ENCODE measurements around the gene PDZD2. TPM values are rescaled to one million over a fixed set of nuclear protein-coding genes. Genes with fewer than 3 reads are reported as not detected.
"Not testable (repeated sequence)": the region's sequence is repeated elsewhere in the genome, so short reads cannot be mapped to it uniquely, and the experiment has no call there.

PDZD2 gene
- total RNA-seq, 2 experiments from 2014 or later = 0.42 TPM; not detected in 1

GRCh38 chr5:31726952-31727351 is 88.0 kb downstream of the PDZD2 start:
- Mint-ChIP-seq H3K36me3 (no peaks in the 10 kb centered on the region), H3K4me1 (no peaks in the 10 kb centered on the region), H3K27me3 (peaks cover 2% of the 10 kb centered on the region), H3K4me3 (no peak overlapping the region), H3K27ac (no peak overlapping the region), H3K9me3 (no peaks in the 10 kb centered on the region)
- DNase-seq = no peak

- Mint-ChIP-seq H3K36me3 (no peaks in the 10 kb centered on the region), H3K9me3 (no peaks in the 10 kb centered on the region), H3K4me3 (no peak overlapping the region), H3K27ac (no peak overlapping the region), H3K27me3 (peaks cover 2% of the 10 kb centered on the region), H3K4me1 (no peaks in the 10 kb centered on the region)
- no peak for DNase-seq
Measured at GRCh38 chr5:31728039-31728438, 89.1 kb downstream of the PDZD2 start.

- H3K27ac Mint-ChIP-seq, DNase-seq, H3K4me1 Mint-ChIP-seq, H3K36me3 Mint-ChIP-seq, H3K9me3 Mint-ChIP-seq, H3K27me3 Mint-ChIP-seq, H3K4me3 Mint-ChIP-seq: not testable (repeated sequence)
Measured at GRCh38 chr5:31728806-31729205, 89.9 kb downstream of the PDZD2 start.

- no peak for DNase-seq
- Mint-ChIP-seq H3K9me3 (no peaks in the 10 kb centered on the region), H3K4me1 (no peaks in the 10 kb centered on the region), H3K36me3 (no peaks in the 10 kb centered on the region), H3K27ac (no peak overlapping the region), H3K27me3 (peaks cover 6% of the 10 kb centered on the region), H3K4me3 (no peak overlapping the region)
Measured at GRCh38 chr5:31730139-31730538, 91.2 kb downstream of the PDZD2 start.

GRCh38 chr5:31731016-31731415 is 92.1 kb downstream of the PDZD2 start:
- no peak for DNase-seq
- Mint-ChIP-seq H3K36me3 (no peaks in the 10 kb centered on the region), H3K27me3 (peaks cover 6% of the 10 kb centered on the region), H3K4me3 (no peak overlapping the region), H3K4me1 (no peaks in the 10 kb centered on the region), H3K27ac (no peak overlapping the region), H3K9me3 (no peaks in the 10 kb centered on the region)

- H3K27me3 Mint-ChIP-seq = peaks cover 6% of the 10 kb centered on the region
- H3K4me3 Mint-ChIP-seq = no peak overlapping the region
- no peaks in the 10 kb centered on the region for H3K9me3 Mint-ChIP-seq
- no peak for DNase-seq
- H3K4me1 Mint-ChIP-seq = no peaks in the 10 kb centered on the region
- H3K27ac Mint-ChIP-seq = no peak overlapping the region
- H3K36me3 Mint-ChIP-seq = no peaks in the 10 kb centered on the region
Measured at GRCh38 chr5:31731710-31732301, 92.9 kb downstream of the PDZD2 start.

GRCh38 chr5:31732821-31733220 is 93.9 kb downstream of the PDZD2 start:
- H3K9me3 Mint-ChIP-seq, H3K4me1 Mint-ChIP-seq, H3K4me3 Mint-ChIP-seq, H3K36me3 Mint-ChIP-seq, H3K27me3 Mint-ChIP-seq, DNase-seq, H3K27ac Mint-ChIP-seq: not testable (repeated sequence)

- Mint-ChIP-seq H3K36me3 (no peaks in the 10 kb centered on the region), H3K27ac (no peak overlapping the region), H3K9me3 (no peaks in the 10 kb centered on the region), H3K4me1 (no peaks in the 10 kb centered on the region), H3K27me3 (peaks cover 9% of the 10 kb centered on the region), H3K4me3 (no peak overlapping the region)
- no peak for DNase-seq
Measured at GRCh38 chr5:31733371-31733770, 94.4 kb downstream of the PDZD2 start.

GRCh38 chr5:31736127-31736526 is 97.2 kb downstream of the PDZD2 start:
- H3K36me3 Mint-ChIP-seq = no peaks in the 10 kb centered on the region
- H3K27me3 Mint-ChIP-seq = peaks cover 13% of the 10 kb centered on the region
- no peak overlapping the region for H3K4me3 Mint-ChIP-seq
- no peak overlapping the region for H3K27ac Mint-ChIP-seq
- peaks cover 2% of the 10 kb centered on the region for H3K9me3 Mint-ChIP-seq
- H3K4me1 Mint-ChIP-seq = no peaks in the 10 kb centered on the region
- no peak for DNase-seq

GRCh38 chr5:31738199-31738598 is 99.3 kb downstream of the PDZD2 start:
- Mint-ChIP-seq H3K27me3 (peaks cover 13% of the 10 kb centered on the region), H3K4me1 (no peaks in the 10 kb centered on the region), H3K9me3 (peaks cover 2% of the 10 kb centered on the region), H3K4me3 (no peak overlapping the region), H3K27ac (no peak overlapping the region), H3K36me3 (no peaks in the 10 kb centered on the region)
- no peak for DNase-seq

- Mint-ChIP-seq H3K27me3 (peaks cover 7% of the 10 kb centered on the region), H3K4me1 (no peaks in the 10 kb centered on the region)
- no peak for DNase-seq
Measured at GRCh38 chr5:31741496-31741895, 102.6 kb downstream of the PDZD2 start.

GRCh38 chr5:31743678-31744077 is 104.7 kb downstream of the PDZD2 start:
- Mint-ChIP-seq H3K4me1 (no peaks in the 10 kb centered on the region), H3K27me3 (peaks cover 4% of the 10 kb centered on the region), H3K9me3 (peaks cover 2% of the 10 kb centered on the region), H3K36me3 (no peaks in the 10 kb centered on the region), H3K27ac (no peak overlapping the region), H3K4me3 (no peak overlapping the region)
- no peak for DNase-seq

More at GRCh38 chr5:31741496-31741895, 102.6 kb downstream of the PDZD2 start:
- H3K9me3 Mint-ChIP-seq = peaks cover 2% of the 10 kb centered on the region
- no peaks in the 10 kb centered on the region for H3K36me3 Mint-ChIP-seq
- no peak overlapping the region for H3K4me3 Mint-ChIP-seq
- H3K27ac Mint-ChIP-seq = no peak overlapping the region

- Mint-ChIP-seq H3K27ac (no peak overlapping the region), H3K4me1 (no peaks in the 10 kb centered on the region), H3K4me3 (no peak overlapping the region), H3K27me3 (no peaks in the 10 kb centered on the region), H3K9me3 (no peaks in the 10 kb centered on the region), H3K36me3 (no peaks in the 10 kb centered on the region)
- no peak for DNase-seq
Measured at GRCh38 chr5:31748458-31749172, 109.7 kb downstream of the PDZD2 start.

- no peak for DNase-seq
- no peaks in the 10 kb centered on the region for H3K36me3 Mint-ChIP-seq
- no peaks in the 10 kb centered on the region for H3K9me3 Mint-ChIP-seq
- no peaks in the 10 kb centered on the region for H3K4me1 Mint-ChIP-seq
- H3K27ac Mint-ChIP-seq = no peak overlapping the region
- H3K4me3 Mint-ChIP-seq = no peak overlapping the region
- no peaks in the 10 kb centered on the region for H3K27me3 Mint-ChIP-seq
Measured at GRCh38 chr5:31750215-31750614, 111.3 kb downstream of the PDZD2 start.

- Mint-ChIP-seq H3K9me3 (no peaks in the 10 kb centered on the region), H3K36me3 (no peaks in the 10 kb centered on the region), H3K4me3 (no peak overlapping the region), H3K4me1 (no peaks in the 10 kb centered on the region), H3K27me3 (no peaks in the 10 kb centered on the region), H3K27ac (no peak overlapping the region)
- DNase-seq = no peak
Measured at GRCh38 chr5:31751610-31752009, 112.7 kb downstream of the PDZD2 start.

- no peaks in the 10 kb centered on the region for H3K4me1 Mint-ChIP-seq
- H3K36me3 Mint-ChIP-seq = no peaks in the 10 kb centered on the region
- no peak overlapping the region for H3K27ac Mint-ChIP-seq
- H3K27me3 Mint-ChIP-seq = no peaks in the 10 kb centered on the region
- no peak for DNase-seq
- no peaks in the 10 kb centered on the region for H3K9me3 Mint-ChIP-seq
- no peak overlapping the region for H3K4me3 Mint-ChIP-seq
Measured at GRCh38 chr5:31753700-31754357, 114.9 kb downstream of the PDZD2 start.
